ENCODE data around the gene AATF.

GRCh38 chr17:36931096-36931696 is 17.6 kb upstream of the AATF start:
- TF ChIP-seq, protein P1, sequence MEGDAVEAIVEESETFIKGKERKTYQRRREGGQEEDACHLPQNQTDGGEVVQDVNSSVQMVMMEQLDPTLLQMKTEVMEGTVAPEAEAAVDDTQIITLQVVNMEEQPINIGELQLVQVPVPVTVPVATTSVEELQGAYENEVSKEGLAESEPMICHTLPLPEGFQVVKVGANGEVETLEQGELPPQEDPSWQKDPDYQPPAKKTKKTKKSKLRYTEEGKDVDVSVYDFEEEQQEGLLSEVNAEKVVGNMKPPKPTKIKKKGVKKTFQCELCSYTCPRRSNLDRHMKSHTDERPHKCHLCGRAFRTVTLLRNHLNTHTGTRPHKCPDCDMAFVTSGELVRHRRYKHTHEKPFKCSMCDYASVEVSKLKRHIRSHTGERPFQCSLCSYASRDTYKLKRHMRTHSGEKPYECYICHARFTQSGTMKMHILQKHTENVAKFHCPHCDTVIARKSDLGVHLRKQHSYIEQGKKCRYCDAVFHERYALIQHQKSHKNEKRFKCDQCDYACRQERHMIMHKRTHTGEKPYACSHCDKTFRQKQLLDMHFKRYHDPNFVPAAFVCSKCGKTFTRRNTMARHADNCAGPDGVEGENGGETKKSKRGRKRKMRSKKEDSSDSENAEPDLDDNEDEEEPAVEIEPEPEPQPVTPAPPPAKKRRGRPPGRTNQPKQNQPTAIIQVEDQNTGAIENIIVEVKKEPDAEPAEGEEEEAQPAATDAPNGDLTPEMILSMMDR (IDR thresholded peaks at IDR 0.05) = no peak
- TF ChIP-seq POLR2A (IDR thresholded peaks at IDR 0.05) = no peak

Measured in adrenal gland (tissue), 5 donors.